AG09319 (cell line): ENCODE data around the gene SPA17.
A peak's percentile ranks its signal among the peaks of the same experiment; 100 is the strongest.

Experiments used
- DNase-seq: peaks from one replicate; pipeline ENCODE4 v3.0.0-alpha.2; 2010; ENCODE audit warnings: low read depth; ENCODE audit errors: extremely low read depth
- TF ChIP-seq, protein P1 (sequence below): IDR thresholded peaks from 2 replicates; pipeline ENCODE4 v1.5.1; 2011; ENCODE audit warnings: low read depth, mild to moderate bottlenecking, inconsistent platforms, low read length, moderate library complexity

SPA17 gene

DNA sequence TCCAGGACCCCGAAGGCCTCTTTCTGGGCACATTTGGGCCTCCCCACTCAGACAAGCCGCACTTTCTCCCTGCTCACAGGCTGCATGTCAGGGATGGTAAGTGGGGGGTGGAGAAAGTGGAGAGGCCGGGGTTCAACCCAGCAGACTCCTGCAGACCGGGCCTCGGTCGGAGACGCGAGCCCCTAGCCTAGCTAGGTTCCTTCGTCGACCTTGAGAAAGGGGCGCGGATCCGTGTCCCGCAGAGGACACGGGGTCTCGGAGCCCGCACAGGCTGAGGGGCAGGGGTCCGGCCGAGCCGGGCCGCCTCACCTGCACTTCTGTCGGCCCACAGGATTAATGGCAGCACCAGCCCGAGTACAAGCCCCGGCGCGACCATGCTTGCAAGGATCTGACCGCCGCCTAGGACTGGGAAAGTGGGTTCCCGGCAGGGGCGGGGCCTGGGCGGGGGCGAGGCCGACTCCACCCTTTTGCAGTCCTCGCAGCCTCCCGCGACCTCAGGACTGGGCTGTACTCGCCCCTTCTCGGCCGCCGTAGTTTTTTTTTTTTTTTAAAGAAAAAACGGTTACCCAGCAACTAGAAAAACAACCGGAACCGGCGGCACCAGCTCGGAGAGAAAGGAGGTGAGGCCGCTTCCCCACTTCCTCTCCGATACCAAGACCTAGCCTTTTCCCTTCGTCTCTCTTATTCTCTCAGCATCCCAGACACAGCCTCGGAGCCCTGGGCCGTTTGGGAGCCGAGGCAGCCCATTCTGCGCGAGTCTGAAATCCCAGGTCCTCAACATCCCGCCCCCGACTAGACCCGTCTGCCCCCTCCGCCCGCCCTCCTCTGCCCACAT lies at the start of gene SPA17, which contains the start of gene SIAE:
TSS of gene SPA17 (plus strand) at position 572 of the 835 bp plus-strand sequence. CDS start 1,361 bp downstream, outside the sequence.
TSS of gene SIAE (minus strand) at position 407 of the 835 bp plus-strand sequence. CDS start at position 376, 31 bp downstream.
- DNase-seq: peak; percentile 92
- TF ChIP-seq, protein P1, sequence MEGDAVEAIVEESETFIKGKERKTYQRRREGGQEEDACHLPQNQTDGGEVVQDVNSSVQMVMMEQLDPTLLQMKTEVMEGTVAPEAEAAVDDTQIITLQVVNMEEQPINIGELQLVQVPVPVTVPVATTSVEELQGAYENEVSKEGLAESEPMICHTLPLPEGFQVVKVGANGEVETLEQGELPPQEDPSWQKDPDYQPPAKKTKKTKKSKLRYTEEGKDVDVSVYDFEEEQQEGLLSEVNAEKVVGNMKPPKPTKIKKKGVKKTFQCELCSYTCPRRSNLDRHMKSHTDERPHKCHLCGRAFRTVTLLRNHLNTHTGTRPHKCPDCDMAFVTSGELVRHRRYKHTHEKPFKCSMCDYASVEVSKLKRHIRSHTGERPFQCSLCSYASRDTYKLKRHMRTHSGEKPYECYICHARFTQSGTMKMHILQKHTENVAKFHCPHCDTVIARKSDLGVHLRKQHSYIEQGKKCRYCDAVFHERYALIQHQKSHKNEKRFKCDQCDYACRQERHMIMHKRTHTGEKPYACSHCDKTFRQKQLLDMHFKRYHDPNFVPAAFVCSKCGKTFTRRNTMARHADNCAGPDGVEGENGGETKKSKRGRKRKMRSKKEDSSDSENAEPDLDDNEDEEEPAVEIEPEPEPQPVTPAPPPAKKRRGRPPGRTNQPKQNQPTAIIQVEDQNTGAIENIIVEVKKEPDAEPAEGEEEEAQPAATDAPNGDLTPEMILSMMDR: no peak

DNA sequence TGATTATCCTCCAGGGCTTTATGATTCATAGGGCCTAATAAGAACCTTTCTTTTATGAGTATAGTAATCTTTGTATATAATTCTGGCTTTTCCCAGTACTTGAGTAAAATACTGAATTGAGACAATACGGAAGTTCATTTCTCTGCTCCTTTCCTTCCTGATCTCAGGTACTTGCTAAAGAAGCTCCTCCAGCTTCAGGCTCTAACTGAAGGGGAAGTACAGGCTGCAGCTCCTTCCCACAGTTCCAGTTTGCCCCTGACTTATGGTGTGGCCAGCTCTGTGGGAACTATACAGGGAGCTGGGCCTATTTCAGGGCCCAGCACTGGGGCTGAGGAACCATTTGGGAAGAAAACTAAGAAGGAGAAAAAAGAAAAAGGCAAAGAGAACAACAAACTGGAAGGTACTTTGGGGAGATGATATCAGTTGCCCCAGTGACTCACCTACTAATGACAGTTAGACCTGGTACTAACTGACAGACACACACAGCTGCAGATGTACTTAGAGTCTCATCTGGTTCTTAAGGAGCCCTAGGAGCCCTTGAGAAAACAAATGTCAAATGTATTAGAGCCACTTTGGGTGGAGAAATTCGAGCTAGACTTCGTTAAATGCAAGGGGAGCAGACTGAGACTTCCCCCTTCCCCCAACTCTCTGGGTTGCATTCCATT lies 48.1 kb upstream of the SPA17 start:
- TF ChIP-seq, protein P1: no peak
- no peak for DNase-seq

DNA sequence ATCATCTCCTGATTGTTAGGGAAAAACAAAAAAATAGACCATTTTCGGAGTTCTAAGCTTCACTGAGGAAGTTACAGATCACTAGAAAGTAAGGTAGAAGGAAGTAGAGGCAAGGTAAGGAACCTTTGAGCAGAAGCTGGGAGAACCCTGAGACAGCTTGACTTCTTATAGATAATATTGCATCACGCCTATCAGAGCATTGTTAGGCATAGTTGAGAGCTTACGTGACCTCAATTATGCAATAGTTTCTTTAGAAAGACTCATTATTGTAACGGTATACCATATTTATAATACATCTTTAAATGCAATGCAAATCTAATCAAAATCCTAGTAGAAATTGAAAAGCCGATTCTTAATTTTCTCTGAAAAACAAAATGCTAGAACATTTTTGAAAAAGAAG lies 46.2 kb upstream of the SPA17 start:
- TF ChIP-seq, protein P1: no peak
- no peak for DNase-seq

DNA sequence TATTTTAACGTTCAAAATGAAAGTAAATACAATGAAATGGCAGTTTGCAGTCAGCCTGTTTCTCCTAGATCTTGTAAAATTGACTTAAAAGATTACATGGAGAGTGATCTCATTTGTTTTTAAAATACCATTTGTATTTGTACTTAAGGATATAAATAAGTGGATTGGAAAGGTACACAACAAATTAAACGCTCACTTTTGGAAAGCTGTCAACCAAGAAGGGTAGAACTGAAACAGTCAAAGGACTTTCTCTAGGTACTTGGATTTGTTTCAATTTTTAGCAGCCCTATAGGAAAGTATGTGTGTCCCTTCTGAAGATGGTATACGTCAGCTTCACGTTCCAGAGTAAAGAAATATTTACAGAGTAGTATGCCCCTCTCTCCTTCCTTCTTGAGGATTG lies 43.7 kb upstream of the SPA17 start:
- TF ChIP-seq, protein P1: no peak
- DNase-seq: no peak

DNA sequence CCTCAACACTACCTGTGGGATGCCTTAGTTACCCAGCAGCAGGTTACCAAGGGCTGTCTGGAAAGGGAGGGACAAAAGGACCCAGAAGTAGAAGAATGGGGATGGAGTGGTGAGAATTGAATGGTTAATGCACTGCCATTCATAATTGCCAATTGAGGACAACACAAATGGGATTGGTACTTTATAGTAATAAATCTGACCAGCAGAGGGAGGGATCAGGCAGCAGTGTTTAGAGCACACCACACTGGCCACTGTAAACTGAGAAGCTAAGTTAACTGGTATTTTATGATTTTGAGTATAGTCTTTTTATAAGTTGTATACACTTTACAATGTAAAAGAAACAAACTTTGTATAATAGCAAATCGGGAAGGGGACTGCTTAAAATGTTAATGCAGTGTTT lies 40.3 kb upstream of the SPA17 start:
- DNase-seq: no peak

DNA sequence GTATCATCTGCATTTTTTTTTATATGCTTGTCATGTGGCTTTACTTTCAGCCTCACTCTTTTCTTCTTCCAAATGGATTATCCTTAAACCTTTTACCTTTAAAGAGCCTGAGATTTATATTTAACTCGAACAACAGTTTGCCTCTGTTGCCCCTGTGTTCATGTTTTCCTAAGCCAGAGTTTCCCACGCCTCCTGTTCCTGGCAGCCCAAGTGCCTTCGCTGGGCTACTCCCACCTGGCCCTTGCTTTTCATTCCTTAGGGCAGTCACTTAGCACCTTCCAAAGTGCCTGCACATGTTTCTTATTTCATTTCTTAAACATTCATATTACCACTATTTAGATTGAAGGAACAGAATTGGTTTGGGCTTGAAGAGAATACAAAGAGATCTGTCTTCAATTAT lies 37.8 kb upstream of the SPA17 start:
- TF ChIP-seq, protein P1: no peak
- DNase-seq: no peak

More for the DNA sequence above, 40.3 kb upstream of the SPA17 start:
- TF ChIP-seq, protein P1: peak; percentile 8

DNA sequence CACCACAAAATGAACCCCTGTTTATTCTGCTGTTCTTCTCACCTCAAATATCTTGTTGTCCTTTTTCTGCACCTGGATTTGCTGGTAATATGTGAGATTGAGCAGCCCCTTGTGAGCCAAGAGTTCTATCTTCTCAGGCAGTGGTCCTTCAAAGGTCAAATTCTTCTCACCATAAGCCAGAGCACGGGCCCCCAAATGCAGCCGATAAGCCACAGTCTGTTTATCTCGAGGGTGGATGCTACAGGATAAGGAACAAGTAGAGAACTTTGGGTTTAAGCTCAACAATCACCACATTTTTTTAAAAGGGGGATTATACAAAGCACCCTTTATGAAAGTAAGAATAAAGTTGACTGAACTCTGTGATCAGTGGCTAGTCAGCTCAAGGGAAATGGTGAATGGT lies 35.2 kb upstream of the SPA17 start:
- no peak for DNase-seq
- TF ChIP-seq, protein P1: no peak
